ENCODE results near the gene IMPACT.

DNA sequence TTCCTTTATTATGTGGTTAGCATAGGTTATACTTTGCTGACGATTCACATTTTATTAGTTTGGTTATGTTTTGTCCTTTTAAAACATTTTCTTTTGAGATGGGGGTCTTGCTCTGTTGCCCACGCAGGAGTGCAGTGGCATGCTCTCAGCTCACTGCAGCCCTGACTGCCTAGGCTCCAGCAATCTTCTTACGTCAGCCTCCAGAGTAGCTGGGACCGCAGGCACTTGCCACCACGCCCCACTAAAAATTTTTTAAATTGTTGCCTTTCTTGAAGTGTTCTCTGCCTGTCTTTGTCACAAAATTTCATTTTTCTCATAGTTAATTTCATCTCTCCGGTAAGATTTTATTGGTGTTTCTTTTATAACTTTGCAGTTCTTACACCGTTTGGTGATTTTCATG, 52.9 kb downstream of the IMPACT start:
- TF ChIP-seq NPAS2 (CRISPR knock-in tag; IDR thresholded peaks at IDR 0.05; ENCODE audit: borderline replicate concordance), result no peak
- no peak for TF ChIP-seq SMC3 (IDR thresholded peaks at IDR 0.05)
- TF ChIP-seq, protein P1, sequence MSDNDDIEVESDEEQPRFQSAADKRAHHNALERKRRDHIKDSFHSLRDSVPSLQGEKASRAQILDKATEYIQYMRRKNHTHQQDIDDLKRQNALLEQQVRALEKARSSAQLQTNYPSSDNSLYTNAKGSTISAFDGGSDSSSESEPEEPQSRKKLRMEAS (IDR thresholded peaks at IDR 0.05), result no peak
- no peak for TF ChIP-seq POLR2A (IDR thresholded peaks at IDR 0.05; ENCODE audit: low read length)
- no peak for TF ChIP-seq ESRRA (IDR thresholded peaks at IDR 0.05; ENCODE audit: borderline replicate concordance, low read length)
- TF ChIP-seq BHLHE40 (IDR thresholded peaks at IDR 0.05; ENCODE audit: low read depth, low read length), result no peak
- TF ChIP-seq, protein P2, sequence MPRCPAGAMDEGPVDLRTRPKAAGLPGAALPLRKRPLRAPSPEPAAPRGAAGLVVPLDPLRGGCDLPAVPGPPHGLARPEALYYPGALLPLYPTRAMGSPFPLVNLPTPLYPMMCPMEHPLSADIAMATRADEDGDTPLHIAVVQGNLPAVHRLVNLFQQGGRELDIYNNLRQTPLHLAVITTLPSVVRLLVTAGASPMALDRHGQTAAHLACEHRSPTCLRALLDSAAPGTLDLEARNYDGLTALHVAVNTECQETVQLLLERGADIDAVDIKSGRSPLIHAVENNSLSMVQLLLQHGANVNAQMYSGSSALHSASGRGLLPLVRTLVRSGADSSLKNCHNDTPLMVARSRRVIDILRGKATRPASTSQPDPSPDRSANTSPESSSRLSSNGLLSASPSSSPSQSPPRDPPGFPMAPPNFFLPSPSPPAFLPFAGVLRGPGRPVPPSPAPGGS (IDR thresholded peaks at IDR 0.05), result no peak
- TF ChIP-seq, protein P3, sequence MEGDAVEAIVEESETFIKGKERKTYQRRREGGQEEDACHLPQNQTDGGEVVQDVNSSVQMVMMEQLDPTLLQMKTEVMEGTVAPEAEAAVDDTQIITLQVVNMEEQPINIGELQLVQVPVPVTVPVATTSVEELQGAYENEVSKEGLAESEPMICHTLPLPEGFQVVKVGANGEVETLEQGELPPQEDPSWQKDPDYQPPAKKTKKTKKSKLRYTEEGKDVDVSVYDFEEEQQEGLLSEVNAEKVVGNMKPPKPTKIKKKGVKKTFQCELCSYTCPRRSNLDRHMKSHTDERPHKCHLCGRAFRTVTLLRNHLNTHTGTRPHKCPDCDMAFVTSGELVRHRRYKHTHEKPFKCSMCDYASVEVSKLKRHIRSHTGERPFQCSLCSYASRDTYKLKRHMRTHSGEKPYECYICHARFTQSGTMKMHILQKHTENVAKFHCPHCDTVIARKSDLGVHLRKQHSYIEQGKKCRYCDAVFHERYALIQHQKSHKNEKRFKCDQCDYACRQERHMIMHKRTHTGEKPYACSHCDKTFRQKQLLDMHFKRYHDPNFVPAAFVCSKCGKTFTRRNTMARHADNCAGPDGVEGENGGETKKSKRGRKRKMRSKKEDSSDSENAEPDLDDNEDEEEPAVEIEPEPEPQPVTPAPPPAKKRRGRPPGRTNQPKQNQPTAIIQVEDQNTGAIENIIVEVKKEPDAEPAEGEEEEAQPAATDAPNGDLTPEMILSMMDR (IDR thresholded peaks at IDR 0.05), result no peak
- TF ChIP-seq JUN (IDR thresholded peaks at IDR 0.05), result no peak
- no peak for TF ChIP-seq EP300 (IDR thresholded peaks at IDR 0.05)
- no peak for TF ChIP-seq PHF8 (IDR thresholded peaks at IDR 0.05; ENCODE audit: borderline replicate concordance, low read depth)
- no peak for TF ChIP-seq ZFP36 (IDR thresholded peaks at IDR 0.05; ENCODE audit: borderline replicate concordance, partially characterized antibody)
- TF ChIP-seq, protein P4, sequence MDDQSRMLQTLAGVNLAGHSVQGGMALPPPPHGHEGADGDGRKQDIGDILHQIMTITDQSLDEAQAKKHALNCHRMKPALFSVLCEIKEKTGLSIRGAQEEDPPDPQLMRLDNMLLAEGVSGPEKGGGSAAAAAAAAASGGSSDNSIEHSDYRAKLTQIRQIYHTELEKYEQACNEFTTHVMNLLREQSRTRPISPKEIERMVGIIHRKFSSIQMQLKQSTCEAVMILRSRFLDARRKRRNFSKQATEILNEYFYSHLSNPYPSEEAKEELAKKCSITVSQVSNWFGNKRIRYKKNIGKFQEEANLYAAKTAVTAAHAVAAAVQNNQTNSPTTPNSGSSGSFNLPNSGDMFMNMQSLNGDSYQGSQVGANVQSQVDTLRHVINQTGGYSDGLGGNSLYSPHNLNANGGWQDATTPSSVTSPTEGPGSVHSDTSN (IDR thresholded peaks at IDR 0.05), result no peak
- TF ChIP-seq, protein P5, sequence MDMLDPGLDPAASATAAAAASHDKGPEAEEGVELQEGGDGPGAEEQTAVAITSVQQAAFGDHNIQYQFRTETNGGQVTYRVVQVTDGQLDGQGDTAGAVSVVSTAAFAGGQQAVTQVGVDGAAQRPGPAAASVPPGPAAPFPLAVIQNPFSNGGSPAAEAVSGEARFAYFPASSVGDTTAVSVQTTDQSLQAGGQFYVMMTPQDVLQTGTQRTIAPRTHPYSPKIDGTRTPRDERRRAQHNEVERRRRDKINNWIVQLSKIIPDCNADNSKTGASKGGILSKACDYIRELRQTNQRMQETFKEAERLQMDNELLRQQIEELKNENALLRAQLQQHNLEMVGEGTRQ (IDR thresholded peaks at IDR 0.05), result no peak
